Measurements from ENCODE around the gene MYLK.

Gene MYLK

DNA sequence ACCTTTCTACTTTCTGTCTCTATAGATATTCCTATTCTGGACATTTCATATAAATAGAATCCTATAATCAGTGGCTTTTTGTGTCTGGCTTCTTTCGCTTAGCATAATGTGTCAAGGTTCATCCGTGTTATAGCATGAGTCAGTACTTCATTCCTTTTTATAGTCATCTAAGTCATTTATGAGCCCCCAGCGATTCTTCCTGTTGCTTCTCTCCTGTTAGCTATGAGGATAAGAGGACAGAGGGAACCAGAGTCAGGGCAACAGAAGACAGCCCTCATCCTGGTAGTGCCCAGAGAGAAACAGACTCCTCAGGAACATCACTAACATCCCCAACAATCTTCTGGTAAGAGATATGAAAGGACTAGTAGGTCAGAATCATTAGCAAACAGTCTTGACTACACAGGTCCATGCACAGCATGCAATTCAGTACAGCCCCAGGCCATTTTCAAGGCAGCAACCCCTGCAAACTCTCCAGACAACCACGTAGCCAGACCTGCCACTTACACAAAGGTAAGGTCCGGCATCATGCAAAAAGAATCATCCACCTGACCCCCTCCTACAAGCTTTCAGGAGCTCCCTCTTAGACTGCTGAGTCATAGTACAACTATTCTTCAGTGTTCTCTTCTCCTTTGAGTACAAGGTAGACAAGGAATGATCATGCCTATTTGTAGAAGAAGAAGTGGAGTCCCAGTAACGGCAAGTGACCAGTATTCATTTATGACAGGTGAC, 91.5 kb downstream of the MYLK start:
- no peak for DNase-seq (ENCODE audit: low spot score)

DNA sequence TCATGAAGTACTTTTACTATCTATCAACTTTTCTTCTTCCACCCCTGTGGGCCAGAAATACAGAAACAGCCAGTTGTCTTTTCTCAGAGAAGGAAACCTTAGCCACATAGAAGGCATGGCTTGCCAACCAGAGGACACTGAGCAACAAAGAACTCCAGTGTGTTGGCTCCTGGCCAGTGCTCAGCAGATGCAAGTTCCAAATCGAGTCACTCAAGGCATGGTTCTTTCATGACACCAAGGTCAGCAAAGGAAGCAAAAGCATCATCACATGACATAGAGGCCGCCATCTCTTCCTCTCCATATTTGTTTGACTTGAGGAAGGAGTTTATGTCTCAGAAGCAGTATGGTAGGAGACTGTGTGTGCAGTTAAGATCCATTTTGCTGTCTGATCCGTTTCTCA, 92.2 kb downstream of the MYLK start:
- no peak for DNase-seq (ENCODE audit: low spot score)

DNA sequence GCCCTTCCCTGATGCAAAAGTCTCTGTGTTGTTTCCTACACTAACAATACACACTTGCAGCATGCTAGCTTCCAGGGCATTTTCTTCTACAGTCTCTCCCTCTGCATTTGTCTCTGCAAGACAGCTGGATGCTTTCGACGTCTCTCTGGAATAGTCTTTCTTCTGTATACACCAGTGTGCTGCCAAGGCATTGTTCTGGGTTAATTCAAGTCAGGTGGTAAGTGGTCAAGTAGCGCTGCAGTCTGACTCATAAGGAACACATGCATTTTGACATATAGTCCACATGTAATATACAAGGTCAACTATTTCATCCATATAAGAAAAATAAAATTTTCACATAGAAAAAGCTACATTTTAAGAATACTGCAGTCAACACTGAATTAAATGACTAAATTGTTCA, 92.7 kb downstream of the MYLK start:
- no peak for DNase-seq (ENCODE audit: low spot score)

DNA sequence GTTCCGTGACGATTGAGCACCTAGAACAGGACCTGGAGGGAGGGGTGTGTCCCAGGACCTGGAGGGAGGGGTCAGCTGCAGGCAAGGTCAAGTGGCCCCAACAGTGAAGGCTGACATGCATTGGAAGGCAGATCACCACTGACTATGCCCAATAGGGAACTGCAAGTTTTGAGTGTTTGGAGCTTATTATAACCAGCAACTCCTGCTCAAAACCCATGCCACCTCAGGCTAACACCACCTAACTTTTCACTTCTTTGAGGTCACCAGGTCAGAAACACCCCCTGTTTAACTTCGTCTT, 93.1 kb downstream of the MYLK start:
- no peak for DNase-seq (ENCODE audit: low spot score)

DNA sequence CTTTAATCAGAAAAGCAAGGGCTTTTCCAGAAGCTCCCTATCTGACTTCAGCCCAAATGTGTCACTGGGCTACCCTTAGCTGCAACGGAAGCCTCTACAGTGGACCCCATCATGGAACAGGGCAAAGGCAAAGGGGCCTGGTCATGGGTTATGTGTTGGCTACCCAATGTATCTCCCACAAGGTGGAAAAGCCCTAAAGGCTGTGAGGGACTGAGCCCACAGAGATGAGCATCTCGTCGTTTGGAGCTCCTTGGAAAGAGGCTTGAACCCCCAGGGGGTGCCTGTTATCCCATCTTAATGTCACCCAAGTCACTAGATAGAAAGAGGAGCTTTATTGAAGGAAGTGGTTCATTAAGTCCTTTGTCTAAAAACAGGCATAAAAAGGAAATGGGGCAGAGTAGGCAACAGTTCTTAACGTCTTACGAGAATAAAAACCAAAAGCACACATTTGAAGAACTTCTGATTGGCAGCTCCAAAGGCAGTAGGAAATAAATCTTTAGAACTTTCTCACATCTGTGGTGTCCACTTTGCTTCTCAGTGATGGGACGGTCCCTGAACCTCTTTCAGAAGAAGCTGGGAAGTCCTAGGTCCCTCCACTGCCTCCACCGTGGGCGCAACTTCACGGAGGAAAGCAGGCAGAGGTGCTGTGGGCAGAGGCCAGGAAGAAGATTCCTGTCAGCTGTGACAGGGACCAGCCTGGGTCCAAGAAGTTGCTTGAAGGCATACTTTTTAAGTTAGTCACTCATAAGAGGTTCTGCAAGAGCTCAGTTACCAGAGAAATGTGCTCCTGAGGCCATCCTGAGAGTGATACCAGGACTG, 93.7 kb downstream of the MYLK start:
- DNase-seq (ENCODE audit: low spot score): no peak

DNA sequence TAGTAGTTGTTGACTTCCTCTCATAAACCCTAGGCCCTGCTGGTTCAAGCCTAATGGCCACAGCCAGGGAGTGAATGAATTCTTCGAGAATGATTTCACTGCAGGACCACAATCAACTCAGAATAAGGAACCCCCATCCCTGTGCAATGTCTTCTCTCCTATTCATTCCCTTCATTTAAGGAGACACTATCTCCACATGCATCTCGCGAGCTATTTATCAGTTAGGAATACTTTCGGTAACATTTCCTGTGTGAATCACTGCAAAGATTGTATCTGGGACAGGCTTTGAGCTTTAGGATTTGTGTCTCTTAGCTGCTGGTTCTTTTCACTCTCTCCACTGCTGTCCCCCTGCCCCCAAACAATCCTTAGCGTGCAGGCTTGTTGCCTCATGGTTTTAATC, 94.4 kb downstream of the MYLK start:
- peak; percentile 63 for DNase-seq (ENCODE audit: low spot score)

DNA sequence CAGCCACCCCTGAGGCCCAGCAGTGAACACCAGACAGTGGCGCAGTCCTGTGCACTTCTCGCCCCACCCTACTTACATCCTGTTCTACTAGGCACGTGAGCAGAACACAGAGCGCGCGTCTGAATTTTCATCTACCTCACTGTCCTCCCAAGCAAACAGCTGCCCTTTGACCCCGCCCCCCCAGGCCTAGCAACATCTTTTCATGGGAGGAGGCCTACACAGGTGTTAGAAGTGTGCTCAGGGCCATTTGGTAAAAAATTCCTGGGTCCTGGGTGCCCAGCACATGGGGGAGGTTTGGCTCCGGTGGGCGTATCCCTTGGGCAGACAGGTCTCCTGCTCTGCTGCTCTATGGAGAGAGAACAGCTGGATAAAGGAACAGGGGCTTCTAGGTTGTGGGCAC, 95.0 kb downstream of the MYLK start:
- no peak for DNase-seq (ENCODE audit: low spot score)

DNA sequence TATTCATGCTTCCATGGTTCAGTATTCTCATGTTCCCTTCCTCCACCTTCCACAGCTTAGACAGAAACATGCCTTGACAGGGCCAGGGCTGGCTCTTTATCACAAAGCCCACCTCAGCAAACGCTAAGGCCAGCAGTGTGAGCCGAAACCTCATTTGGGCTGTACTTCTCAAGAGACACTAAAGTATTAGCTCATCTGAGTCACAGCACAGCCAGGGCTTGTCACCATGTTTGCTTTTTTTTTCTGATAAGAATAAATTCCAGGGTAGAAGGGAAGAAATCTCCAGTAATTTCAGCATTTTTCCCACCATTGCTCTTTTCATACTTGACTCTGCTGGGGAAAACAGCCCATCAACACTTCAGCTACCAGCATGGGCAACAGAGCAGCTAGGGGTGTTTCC, 95.4 kb downstream of the MYLK start:
- peak; percentile 63 for DNase-seq (ENCODE audit: low spot score)

DNA sequence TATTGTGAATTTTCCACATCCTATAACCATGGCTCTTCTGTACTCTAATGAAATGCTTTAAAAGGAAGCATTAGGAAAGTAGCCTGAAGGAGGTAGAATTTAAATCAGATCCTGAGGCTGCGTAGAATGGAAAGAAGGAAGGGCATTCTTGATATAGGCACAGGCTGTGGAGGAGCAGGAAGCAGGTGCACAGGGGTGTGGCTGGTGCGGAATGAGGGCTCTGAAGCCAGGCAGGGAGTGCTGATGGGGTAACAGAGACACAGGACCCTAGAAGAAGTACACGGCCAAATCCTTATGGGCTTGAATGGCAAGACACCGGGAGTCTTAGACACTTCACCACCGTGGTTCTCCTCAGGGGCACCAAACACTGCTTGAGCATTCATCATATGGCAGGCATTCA, 97.0 kb downstream of the MYLK start:
- no peak for DNase-seq (ENCODE audit: low spot score)

DNA sequence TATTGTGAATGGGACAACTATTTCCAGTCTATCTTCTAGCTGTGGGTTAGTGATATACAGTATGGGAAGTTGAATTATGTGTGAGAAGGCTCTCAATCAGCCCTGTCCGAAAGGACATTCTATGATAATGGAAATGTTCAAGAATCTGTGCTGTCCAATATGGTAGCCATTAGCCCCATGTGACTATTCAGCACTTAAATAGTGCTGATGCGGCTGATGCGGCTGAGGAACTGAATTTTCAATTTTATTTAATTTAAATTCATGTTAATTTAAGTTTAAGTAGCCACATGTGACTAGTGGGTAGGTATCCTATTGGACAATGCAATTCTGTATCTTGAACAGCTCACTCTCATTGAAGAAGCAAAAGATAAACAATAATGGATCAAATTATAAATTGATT, 98.5 kb downstream of the MYLK start:
- no peak for DNase-seq (ENCODE audit: low spot score)

DNA sequence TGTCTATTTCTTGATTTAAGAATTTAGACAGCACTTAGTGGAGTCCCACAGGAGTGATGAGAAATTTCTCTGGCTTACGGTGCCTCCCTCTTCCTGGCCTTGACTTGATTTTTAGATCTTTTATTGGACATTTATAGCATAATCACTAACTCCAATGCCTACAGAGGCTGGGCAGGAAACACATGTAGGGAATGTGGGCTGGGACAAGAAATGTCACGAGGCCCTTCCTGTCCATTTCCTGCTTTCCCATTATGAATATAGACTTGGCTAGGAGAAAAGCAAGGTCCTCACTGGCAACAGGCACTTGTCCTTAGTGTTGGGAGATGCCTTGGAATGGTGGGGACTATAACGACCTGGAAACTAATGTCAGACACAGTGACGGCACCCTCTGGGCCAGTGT, 100.3 kb downstream of the MYLK start:
- DNase-seq (ENCODE audit: low spot score): no peak

DNA sequence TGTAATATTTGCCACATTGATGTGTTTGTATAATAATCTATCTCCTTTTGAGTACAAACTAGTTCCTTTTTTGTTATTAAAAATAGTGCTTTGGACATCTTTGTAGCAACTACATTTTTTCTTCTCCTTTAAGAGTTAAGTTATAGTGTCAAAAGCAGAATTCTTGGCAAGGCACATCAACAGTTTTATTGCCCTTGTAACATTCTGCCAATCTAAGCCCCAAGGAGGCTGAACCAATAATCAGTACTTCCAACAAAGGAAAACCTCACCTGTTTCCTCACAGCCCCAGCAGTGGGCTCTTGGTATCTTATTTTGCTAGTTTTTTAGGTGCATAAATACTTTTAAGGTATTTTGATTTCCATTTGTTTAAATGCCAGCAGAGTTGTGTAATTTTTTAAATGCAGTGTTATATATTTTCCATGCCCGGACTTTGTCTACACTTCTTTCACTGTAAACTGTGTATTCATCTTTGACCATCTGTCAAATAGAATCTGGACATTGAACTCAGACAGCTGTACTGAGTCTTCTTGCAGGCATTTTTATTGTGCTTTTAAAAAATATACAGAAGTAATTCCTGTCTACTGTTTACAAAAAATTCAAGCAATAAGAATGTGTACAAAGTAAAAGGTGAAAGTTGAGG, 101.0 kb downstream of the MYLK start:
- DNase-seq (ENCODE audit: low spot score): no peak

DNA sequence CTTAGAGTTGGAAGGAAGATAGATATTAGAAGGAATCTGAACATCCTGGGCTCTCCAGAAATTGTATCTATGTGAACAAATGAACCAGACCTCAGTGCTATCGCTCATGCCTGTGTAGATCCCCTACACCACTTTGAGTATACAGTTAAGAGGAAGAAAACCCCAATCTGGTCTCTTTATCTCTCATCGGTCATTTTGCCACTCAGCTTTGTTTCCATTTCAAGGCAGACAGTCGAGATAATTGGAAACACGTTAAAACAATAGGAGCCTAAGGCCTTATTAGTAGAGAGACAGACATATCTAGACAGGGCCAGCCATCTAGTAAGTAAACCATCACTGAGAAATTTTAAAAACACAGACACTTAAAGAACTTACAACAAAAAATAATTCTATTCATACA, 101.6 kb downstream of the MYLK start:
- no peak for DNase-seq (ENCODE audit: low spot score)

DNA sequence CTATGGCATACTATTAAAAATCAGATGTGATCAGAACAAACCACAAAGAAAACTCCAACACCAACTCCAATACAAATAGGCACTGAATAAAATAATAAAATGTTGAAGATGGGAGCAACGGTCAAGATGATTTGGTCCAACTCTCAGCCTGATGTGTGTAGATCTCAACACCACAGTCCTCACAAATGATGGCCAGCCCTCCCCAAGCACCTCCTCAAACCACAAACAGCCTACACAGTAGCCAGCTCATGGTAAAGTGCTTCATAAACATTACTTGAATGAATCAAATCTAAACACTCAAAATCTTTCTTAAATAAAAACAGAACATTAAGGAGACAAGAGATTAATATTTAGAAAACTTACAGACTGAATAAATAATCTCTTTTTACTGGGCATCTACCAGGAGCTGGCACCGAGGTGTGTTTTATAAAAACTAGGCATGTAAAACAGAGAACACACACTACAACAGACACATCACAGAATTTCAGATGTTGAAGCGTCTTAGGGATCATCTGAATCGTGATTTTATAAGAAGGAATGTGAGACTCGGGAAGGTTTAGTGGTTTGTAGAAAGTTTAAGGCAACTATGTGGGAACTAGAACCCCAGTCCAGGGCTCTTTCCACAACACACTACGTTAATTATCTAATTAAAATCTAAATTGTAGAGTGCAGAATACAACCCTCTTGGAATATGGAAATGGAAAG, 102.4 kb downstream of the MYLK start:
- DNase-seq (ENCODE audit: low spot score): no peak

DNA sequence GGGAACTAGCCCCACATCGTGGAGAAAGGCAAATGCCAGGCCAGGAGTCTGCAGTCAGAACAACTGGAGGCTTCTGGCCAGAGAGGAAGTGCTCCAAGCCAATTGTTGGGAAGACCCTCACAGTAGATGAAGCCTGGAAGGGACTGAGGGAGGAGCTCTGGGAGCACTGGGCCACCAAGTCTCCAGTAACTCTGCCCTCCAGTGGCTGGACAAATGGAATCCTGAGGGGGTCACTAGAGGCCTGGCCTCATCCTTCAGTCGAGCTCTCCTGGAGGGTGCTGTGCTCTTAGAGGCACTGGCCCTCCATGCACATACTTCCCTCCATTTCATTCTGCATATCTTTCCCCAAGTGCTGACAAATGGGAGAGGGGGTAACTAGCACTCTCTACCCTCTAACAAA, 103.0 kb downstream of the MYLK start:
- no peak for DNase-seq (ENCODE audit: low spot score)

DNA sequence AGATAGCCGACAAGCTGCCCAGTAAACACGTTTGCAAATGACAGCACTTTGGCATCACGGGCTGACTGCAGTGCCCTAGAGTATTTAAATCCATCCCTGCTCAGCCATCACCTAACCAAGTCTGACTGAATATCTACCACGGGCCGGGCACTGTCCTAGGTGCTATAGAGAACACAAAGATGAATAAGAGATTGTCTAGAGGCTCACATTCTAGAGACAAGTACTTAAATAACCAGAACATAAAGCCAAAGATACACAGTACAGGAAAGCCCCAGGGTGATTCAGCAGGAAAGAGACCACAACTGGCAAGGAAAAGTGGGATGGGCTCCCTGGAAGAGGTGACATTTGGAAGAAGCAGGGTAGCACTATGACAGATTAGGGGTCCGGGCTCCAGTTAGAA, 103.5 kb downstream of the MYLK start:
- no peak for DNase-seq (ENCODE audit: low spot score)

DNA sequence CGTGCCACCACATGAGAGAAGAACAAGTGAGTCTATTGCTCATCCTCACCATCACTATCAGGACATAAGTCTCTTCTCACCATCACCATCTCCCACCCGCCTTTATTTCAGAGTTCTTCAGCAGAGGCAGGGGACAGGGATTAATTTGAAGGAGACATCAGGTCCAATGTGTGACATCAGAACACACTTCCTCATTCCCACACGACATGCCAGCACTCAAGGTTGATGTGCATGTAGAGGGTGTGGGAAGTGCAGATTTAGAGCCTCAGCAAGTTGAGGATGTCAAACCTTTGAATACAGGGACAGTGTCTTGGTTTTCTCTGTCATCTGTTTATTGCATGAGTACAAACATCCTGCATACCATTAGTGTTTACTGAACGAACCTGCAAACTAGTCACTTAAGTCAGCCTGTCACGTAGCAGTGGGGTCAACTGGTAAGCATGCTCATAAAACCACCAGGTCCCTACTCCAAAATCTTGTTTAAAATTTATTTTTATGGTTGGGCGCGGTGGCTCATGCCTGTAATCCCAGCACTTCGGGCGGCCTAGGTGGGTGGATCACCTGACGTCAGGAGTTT, 104.4 kb downstream of the MYLK start:
- no peak for DNase-seq (ENCODE audit: low spot score)

DNA sequence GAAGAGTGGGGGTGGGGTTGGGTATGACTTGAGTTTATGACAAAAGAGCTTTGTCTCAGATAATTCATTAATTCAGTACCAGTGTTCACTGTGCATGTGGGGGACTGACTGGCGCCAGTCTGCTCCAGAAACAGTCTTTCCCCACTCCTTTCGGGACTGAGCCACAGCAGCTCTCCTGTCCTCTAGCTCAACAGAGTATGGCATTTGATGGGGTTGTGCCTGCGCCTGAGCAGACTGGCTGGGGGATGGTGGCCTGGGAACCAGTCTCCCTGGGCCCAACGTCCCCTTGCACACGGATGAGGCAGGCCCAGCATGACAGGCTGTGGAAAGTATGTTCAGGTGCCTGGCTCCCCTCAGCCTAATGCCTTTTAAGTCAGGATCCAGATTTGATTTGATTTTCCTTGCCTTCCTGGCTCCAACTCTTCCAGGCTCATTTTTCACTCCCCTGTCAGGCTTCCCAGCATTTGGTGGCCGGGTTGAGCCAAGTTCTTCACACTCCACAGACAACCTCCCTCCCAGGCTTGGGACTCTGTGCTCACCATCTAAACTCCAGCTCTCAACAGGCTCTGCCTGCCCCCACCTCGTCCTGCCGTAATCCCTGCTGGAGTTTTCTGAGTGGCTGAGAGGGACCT, 105.0 kb downstream of the MYLK start:
- DNase-seq (ENCODE audit: low spot score): no peak

DNA sequence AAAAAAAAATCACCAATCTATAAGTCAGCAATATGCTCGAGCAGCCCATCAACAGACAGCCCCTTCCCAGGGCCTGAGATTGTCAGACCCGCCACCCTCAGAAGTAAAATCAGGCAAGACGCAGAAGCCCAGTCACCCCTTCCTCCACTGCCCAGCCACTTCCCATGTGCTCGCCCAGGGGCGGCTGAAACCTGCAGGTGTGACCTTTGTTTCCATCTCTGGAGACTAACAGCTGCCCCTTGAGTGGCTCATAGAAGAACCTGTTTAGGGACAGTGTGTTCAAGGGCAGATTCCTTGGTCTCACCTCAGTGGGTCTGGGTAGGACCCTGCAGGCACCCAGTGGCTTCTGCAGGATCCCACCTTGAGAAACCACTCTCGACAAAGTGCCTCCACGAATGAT, 105.6 kb downstream of the MYLK start:
- DNase-seq (ENCODE audit: low spot score): no peak

DNA sequence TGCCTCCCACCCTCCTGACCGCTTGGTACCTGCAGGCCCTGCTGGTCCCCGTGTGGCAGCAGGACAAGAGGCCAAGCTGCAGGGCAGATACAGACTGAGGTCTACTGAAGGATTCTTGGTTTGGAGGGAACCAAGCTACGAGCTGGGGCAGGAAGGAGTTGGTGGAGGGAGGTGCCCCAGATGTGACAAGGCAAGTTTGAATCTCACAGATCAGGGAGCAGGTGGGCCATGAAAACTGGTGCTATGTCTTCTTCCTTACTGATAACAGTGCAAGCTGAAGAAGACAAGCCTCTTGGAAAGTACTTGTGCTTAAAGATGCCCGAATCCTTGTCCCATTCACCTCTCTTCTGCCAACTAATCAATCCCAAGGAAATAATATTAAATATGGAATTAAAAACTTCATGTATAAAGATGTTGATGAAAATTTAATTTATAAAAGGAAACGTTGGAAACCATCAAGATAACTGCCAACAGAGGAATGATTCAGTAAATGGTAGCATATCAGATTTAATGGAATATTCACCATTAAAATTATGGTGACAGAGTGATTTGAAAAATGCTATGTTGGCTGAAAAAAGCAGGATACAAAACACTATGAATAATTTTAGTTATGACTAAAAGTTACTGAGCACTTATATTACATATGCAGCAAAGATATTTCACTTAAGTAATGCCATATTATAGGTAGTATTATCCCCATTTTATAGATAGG, 107.9 kb downstream of the MYLK start:
- DNase-seq (ENCODE audit: low spot score): no peak

DNA sequence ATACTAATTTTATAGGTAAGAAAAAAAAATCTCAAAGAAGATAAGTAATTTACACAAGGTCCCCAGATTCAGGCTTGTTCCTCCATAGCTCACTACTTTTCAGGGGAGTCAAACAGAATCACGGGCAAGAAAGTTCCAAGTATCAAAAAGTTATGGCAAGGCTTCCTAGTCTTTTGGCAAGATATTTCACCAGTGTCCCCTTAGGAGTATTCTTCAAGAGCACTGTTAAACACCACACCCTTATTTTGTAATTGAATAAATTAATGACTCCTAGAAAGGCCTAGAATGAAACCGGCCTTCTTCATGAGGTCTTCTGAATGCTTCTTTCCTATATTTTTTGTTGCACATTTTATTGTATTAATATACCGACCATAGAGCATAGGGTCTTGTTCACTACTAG, 109.7 kb downstream of the MYLK start:
- no peak for DNase-seq (ENCODE audit: low spot score)

Data from hepatic stellate cell (primary cell).